ENCODE data around the gene THOC3.
"Not testable (repeated sequence)": the region's sequence is repeated elsewhere in the genome, so short reads cannot be mapped to it uniquely, and the experiment has no call there.

DNA sequence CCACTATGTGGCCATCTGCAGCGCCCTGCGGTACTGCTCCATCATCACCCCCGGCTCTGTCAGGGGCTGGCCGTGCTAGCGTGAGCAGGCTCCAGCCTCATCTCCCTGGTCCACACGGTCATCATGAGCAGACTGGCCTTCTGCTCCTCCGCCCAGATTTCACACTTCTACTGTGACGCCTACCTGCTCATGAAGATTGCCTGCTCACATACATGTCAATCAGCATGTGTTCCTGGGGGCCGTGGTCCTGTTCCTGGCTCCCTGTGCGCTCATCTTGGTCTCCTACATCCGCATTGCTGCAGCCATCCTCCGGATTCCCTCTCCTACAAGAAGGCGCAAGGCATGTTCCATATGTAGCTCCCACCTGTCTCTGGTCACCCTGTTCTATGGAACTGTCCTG lies 38.7 kb upstream of the THOC3 start:
- TF ChIP-seq, protein P1, sequence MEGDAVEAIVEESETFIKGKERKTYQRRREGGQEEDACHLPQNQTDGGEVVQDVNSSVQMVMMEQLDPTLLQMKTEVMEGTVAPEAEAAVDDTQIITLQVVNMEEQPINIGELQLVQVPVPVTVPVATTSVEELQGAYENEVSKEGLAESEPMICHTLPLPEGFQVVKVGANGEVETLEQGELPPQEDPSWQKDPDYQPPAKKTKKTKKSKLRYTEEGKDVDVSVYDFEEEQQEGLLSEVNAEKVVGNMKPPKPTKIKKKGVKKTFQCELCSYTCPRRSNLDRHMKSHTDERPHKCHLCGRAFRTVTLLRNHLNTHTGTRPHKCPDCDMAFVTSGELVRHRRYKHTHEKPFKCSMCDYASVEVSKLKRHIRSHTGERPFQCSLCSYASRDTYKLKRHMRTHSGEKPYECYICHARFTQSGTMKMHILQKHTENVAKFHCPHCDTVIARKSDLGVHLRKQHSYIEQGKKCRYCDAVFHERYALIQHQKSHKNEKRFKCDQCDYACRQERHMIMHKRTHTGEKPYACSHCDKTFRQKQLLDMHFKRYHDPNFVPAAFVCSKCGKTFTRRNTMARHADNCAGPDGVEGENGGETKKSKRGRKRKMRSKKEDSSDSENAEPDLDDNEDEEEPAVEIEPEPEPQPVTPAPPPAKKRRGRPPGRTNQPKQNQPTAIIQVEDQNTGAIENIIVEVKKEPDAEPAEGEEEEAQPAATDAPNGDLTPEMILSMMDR (IDR thresholded peaks at IDR 0.05): not testable (repeated sequence)
- TF ChIP-seq POLR2A (IDR thresholded peaks at IDR 0.05): not testable (repeated sequence)
